ENCODE measurements around the gene WDR31.
"Not testable (repeated sequence)": the region's sequence is repeated elsewhere in the genome, so short reads cannot be mapped to it uniquely, and the experiment has no call there.

The WDR31 gene

DNA sequence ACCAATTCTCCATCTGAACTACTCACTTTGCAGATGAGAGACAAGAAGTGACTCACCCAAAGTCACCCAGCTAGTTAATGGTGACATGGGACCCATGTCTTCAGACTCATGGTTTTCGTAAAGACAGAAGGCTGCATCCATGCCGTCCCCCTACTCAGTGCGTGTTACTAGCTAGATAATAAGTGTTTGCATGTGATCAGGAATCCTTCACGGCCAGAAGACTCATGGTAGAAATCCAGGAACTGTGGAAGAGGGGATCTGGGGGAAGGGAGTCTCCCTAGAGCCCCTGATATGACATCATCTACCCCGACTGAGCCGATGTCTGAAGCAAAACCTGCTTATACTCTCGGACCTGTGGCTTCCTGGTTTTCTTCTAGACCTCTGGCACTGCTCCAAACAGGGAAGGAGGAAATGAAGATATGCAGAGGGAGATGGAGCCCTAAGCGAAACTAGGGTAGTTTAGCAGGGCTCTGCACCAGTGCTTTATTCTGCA, 40.2 kb downstream of the WDR31 start:
- in situ Hi-C loops (cut with MboI; ENCODE audit: low sequenced_read_pairs): loop anchor here (25.0 kb wide), 1 partner anchor 362 kb away; no protein-coding TSS in a partner anchor

GRCh38 chr9:113298924-113299770, 40.9 kb downstream of the WDR31 start:
- in situ Hi-C loops (cut with MboI; ENCODE audit: low sequenced_read_pairs): no loop called here

- in situ Hi-C loops (cut with MboI; ENCODE audit: low sequenced_read_pairs): no loop called here
Observed at GRCh38 chr9:113298311-113298710, 41.8 kb downstream of the WDR31 start.

DNA sequence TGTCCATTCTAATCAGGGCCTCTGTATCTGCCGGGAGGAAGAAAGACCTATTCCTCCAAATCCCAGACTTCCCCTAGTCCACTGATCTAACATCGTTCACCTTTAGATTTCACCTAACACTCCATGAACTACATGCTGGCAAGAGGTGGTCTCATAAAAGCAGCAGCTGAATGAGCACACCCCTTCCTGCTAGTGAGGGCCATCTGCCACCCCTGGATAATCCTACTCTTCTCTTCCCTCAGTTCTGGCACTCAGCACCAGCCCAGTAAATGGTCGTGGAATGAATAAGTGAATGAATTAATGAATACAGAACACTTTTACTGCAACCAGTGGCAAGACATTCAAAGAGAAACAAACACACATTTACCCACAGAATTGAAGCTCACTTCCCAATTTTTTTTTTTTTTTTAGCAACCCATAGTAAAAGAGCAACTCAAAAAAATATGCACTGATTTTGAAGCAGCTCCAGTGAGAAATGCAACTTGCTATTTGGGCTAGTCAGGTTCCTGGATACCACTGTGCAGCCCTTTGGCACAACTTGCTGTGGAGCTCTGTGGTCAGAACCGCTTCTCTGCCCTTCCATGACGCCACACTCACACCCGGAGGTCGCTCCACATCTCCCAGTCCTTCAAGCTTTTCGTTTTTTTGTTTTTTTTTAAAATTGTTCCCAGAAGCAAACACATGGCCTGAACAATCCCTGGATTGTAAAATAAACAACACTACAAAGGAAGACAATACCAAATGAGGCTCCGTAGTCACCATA, 43.1 kb downstream of the WDR31 start:
- in situ Hi-C loops (cut with MboI; ENCODE audit: low sequenced_read_pairs): no loop called here

- in situ Hi-C loops (cut with MboI; ENCODE audit: low sequenced_read_pairs): not testable (repeated sequence)
Observed at GRCh38 chr9:113296247-113296646, 43.8 kb downstream of the WDR31 start.

- in situ Hi-C loops (cut with MboI; ENCODE audit: low sequenced_read_pairs): no loop called here
Observed at GRCh38 chr9:113293285-113293878, 46.7 kb downstream of the WDR31 start.

- in situ Hi-C loops (cut with MboI; ENCODE audit: low sequenced_read_pairs): no loop called here
Observed at GRCh38 chr9:113290052-113290607, 49.9 kb downstream of the WDR31 start.

GRCh38 chr9:113289091-113289490, 51.0 kb downstream of the WDR31 start:
- in situ Hi-C loops (cut with MboI; ENCODE audit: low sequenced_read_pairs): no loop called here

DNA sequence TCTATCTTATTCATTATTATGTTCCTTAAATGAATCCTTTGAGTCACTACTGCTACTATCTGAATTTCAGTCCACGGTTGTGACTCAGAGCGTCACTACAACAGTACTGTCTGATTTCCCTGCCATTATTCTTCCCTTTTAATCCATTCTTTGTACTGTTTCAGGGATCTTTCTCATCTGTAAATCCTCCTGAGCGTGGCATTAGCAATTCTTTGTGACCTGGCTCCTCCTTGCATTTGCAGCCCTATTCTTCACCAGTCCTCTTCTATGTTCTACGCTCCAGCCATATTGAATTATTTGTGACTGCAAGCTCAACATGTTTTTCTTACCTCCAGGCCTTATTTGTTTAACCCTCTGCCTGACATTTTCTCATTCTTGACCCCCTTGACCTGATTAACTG, 58.7 kb downstream of the WDR31 start:
- in situ Hi-C loops (cut with MboI; ENCODE audit: low sequenced_read_pairs): no loop called here

- in situ Hi-C loops (cut with MboI; ENCODE audit: low sequenced_read_pairs): no loop called here
Observed at GRCh38 chr9:113278840-113279239, 61.2 kb downstream of the WDR31 start.

DNA sequence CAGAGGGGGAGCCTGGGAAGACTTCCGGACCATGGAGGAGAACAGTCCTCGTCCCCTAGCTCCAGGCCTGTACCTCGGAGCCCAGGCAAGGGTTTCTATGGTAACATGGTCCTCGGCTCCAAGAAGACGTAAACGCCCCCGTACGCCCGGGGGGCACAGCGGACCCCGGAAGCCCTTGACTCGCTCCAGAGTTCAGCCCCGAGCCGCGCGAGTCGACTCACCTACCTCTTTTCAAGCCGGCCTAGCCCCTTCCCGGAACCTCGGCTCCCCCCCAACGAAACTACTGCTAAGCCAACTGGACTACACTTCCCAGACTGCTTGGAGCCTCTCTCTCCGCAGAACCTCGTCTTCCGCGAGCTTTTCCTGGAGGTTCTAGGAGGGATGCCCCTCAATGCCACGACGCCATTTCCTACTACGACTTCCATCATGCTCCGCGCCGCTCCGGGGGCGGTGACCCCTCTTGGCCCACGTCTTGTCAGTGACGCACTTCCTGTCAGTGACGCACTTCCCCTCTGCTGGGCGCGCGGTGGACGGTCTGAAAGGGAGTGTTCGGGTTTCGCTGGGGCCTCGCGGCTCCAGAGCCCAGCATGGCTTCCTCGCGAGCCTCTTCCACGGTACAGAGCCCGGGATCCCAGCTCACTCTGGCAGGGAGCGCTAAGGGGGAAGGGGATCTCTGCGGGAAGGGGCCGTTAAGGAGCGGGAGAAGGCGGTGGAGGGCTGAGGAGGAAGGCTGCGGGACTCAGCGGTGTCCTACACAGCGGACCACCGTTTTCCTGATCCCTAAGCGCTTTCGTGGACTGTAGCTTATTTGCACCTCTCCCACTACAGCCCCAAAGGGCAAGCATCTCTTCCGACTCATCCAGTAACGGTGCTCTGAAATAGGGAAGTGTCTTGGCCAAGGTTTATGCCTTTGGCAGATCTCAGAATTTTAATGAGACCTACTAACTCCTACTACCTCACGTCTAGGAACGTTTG, 64.6 kb downstream of the WDR31 start, which contains the start of the genes CDC26 and PRPF4:
CDC26 (minus strand) TSS at position 416 of the 975 bp plus-strand sequence. CDS start 3,065 bp downstream, outside the sequence.
PRPF4 (plus strand) TSS at position 502 of the 975 bp plus-strand sequence; CDS start at position 588, 86 bp downstream.
- in situ Hi-C loops (cut with MboI; ENCODE audit: low sequenced_read_pairs): no loop called here

DNA sequence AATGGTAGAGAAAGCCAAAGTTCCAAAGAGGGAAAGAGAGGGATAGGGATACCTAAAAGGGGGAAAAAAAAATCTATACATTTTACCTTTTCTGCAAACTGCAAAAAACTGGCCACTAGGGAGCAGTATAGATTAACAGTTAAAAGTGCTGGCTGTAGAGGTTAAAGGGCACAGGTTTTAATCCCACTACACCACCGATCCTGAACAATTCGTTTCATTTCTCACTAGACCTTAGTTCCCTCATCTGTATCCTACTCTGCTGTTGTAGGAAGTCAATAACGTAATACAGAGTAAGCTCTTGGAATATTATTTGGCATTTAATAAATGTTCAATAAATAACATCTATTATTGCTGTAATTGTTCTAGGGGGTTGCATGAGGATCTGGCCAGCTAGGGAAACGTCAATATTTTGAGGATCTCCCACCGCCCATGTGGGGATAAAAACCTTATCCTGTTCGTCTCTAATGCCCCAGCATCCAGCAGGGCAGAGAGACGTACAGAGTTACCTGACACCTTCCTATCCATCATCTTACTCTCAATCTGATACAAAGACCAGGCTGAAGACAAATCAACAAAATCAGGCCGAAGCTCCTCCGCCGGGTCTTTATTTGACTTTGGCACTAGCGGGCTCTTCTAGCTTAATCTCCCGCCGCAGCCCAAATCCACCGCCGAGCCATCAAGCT, 65.5 kb downstream of the WDR31 start:
- in situ Hi-C loops (cut with MboI; ENCODE audit: low sequenced_read_pairs): no loop called here

DNA sequence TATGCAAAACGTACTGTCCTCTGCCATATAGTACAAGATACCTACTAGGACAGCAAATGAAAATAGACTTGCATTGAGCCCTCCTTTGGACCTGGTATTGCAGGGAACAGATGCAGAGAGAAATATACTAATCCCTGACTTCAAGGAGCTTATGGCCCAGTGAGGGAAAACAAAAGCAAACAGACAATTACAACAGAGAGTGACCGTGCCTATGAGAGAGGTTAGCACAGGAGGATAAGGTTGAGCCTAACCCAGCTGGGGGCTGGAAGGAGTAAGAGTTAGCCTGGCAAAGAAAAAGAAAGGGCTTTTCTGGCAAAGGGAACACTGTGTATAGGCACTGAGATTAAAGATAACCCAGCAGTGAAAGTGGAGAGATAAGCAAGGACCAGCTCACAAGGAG, 70.2 kb downstream of the WDR31 start:
- in situ Hi-C loops (cut with MboI; ENCODE audit: low sequenced_read_pairs): no loop called here

- in situ Hi-C loops (cut with MboI; ENCODE audit: low sequenced_read_pairs): no loop called here
Observed at GRCh38 chr9:113269355-113269754, 70.7 kb downstream of the WDR31 start.

DNA sequence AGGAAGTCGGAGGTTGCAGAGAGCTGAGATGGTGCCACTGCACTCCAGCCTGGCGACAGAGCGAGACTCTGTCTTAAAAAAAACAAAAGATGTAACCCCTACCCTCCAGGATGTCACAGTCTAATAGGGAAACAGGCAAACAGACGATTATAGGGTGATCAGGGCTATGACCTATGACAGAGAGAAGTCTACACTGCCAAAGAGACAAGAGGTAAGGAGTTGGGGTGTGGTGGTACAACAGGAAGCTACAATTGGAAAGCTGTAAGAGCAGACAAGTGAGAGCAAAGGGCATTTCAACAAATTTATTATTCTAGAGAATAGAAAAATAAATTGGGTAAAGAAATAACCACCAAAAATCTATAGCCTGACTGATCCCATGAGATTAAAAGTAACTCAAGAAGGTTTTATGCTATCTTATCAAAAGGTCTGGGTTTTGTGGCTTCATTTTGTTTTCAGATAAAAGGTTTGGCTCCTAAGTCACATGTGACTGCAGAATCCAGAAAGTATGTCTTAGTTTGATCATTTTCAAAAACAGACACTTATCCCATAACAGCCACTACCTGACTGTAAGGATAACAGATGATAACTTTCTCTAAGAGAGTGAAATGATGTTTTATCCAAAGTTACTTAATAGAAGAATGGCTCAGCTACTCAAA, 72.0 kb downstream of the WDR31 start:
- in situ Hi-C loops (cut with MboI; ENCODE audit: low sequenced_read_pairs): no loop called here

DNA sequence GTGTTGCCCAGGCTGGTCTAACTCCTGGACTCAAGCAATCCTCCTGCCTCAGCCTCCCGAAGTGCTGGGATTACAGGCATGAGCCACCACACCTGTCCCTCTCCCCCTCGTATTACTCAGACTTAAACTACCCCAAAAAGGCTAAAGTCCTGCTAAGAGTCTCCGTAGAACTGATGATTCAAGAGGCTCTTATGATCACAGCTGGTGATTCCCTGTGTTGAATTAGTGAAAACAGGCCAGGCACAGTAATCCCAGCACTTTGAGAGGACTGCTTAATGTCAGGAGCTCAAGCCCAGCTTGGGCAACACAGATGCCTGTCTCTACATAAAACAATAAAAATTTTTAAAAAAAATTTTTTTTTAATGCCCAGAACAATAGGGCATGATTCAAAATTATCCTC, 73.9 kb downstream of the WDR31 start:
- in situ Hi-C loops (cut with MboI; ENCODE audit: low sequenced_read_pairs): no loop called here
